Astrocyte (in vitro differentiated cells and primary cell): Measurements from ENCODE around the gene PNKP. TPM values are rescaled to one million over a fixed set of nuclear protein-coding genes. Genes with fewer than 3 reads are reported as not detected.

Source experiments
- DNase-seq: peaks from one replicate; pipeline ENCODE4 v3.0.0-alpha.2; 2010; ENCODE audit warnings: low read depth
- FAIRE-seq: peaks from 2 replicates; lab custom pipeline; 2011; peaks lifted over from hg19 to GRCh38; lab: Jason Lieb, UNC
- H2AFZ ChIP-seq: 2 replicates; pipeline ENCODE4 v1.6.0; 2012; ENCODE audit warnings: low read depth, low read length, inconsistent platforms
- H3K27ac ChIP-seq: 2 replicates; pipeline ENCODE4 v1.5.1; 2011; ENCODE audit warnings: low read depth, low read length, inconsistent platforms
- H3K27me3 ChIP-seq: 2 replicates; pipeline ENCODE4 v1.6.0; 2011; ENCODE audit warnings: low read length, inconsistent platforms; ENCODE audit not compliant: insufficient read depth
- H3K36me3 ChIP-seq: 2 replicates; pipeline ENCODE4 v1.5.1; 2011; ENCODE audit warnings: low read length, inconsistent platforms; ENCODE audit not compliant: insufficient read depth
- H3K4me1 ChIP-seq: 2 replicates; pipeline ENCODE4 v1.5.1; 2011; ENCODE audit warnings: low read length, inconsistent platforms; ENCODE audit not compliant: insufficient read depth
- H3K4me2 ChIP-seq: 2 replicates; pipeline ENCODE4 v1.6.0; 2012; ENCODE audit warnings: low read length, inconsistent platforms
- H3K4me3 ChIP-seq: 2 replicates; pipeline ENCODE4 v1.5.1; 2011; ENCODE audit warnings: low read depth, mild to moderate bottlenecking, low read length, inconsistent platforms; ENCODE audit not compliant: insufficient read depth
- H3K79me2 ChIP-seq: 2 replicates; pipeline ENCODE4 v1.6.0; 2012; ENCODE audit warnings: mild to moderate bottlenecking, low read length, inconsistent platforms; ENCODE audit not compliant: insufficient read depth
- H3K9ac ChIP-seq: 2 replicates; pipeline ENCODE4 v1.6.0; 2012; ENCODE audit warnings: mild to moderate bottlenecking, low read length, inconsistent platforms
- H3K9me3 ChIP-seq: 2 replicates; pipeline ENCODE4 v1.5.1; 2012; ENCODE audit warnings: low read depth, mild to moderate bottlenecking, low read length, inconsistent platforms; ENCODE audit not compliant: insufficient read depth
- H4K20me1 ChIP-seq: 2 replicates; pipeline ENCODE4 v1.6.0; 2012; ENCODE audit warnings: low read length, inconsistent platforms; ENCODE audit not compliant: insufficient read depth
- H3K27ac Mint-ChIP-seq: one replicate; pipeline ENCODE4 v1.8.0; 2021; ENCODE audit warnings: mild to moderate bottlenecking, mixed read lengths; ENCODE audit not compliant: unreplicated experiment
- H3K27me3 Mint-ChIP-seq: one replicate; pipeline ENCODE4 v1.8.0; 2021; ENCODE audit warnings: low read depth, mixed read lengths; ENCODE audit not compliant: unreplicated experiment
- H3K36me3 Mint-ChIP-seq: one replicate; pipeline ENCODE4 v1.8.0; 2021; ENCODE audit warnings: low read depth, mixed read lengths; ENCODE audit not compliant: unreplicated experiment
- H3K4me1 Mint-ChIP-seq: one replicate; pipeline ENCODE4 v1.8.0; 2021; ENCODE audit warnings: low read depth, mixed read lengths; ENCODE audit not compliant: unreplicated experiment
- H3K4me3 Mint-ChIP-seq: one replicate; pipeline ENCODE4 v1.8.0; 2021; ENCODE audit warnings: mild to moderate bottlenecking, moderate library complexity, mixed read lengths; ENCODE audit not compliant: unreplicated experiment
- H3K9me3 Mint-ChIP-seq: one replicate; pipeline ENCODE4 v1.8.0; 2021; ENCODE audit warnings: mild to moderate bottlenecking, mixed read lengths; ENCODE audit not compliant: unreplicated experiment
- EZH2 ChIP-seq: IDR thresholded peaks from 2 replicates; pipeline ENCODE4 v1.6.1; 2012; ENCODE audit warnings: mild to moderate bottlenecking, low read length, inconsistent platforms; ENCODE audit not compliant: insufficient read depth
- total RNA-seq: library from RNA; stranded (reverse); gene quantifications from 2 replicates; pipeline ENCODE4 v1.2.1, GENCODE V29; 2021
- TF ChIP-seq, protein P1 (sequence below): IDR thresholded peaks from 2 replicates; pipeline ENCODE4 v1.5.1; 2011; ENCODE audit warnings: low read depth, mild to moderate bottlenecking, inconsistent platforms, low read length, moderate library complexity; ENCODE audit not compliant: insufficient read depth

The PNKP gene
- total RNA-seq, 1 donor from 2014 or later, result 54.8 TPM

DNA sequence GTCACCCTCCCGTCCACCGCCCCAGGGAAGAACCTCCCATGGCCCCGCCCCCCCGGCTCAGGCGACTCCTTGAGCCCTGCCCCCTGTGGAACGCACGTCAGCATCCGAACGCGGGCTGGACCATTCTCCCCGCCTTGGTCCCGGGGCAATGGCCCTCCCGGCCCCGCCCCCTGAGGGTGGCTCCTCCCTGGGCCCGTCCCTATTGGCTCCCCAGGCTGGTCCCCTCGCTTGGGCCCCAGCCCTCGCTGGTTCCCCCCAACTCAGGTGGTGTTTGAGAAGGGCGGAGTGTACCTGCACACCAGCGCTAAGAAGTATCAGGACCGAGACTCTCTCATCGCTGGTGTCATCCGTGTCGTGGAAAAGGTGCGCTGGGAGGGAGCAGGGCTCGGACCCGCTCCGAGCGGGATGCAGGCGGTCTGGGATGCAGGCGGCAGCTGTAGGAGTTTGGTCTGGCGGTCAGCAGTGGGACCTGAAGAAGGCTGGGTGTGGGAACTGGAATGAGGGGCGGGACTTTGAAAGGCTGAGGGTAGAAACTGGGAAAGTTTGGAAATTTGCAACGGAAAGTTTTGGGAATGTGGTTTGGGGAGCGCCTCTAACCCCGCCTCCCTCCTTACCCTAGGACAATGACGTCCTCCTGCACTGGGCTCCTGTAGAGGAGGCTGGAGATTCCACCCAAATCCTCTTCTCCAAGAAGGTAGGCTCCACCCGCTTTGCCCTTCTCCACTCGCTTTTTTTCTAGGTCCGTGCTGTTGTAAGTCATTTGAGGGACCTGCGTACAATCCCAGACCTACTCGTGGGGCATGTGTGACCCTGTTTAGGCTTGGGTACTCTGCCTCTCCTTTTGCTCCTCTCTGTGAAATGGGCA lies 10.7 kb upstream of the PNKP start:
- Mint-ChIP-seq H3K4me3 (no peak overlapping the region), H3K4me1 (peaks cover 3% of the 10 kb centered on the region), H3K27ac (no peak overlapping the region), H3K36me3 (peaks cover 16% of the 10 kb centered on the region), H3K27me3 (no peaks in the 10 kb centered on the region), H3K9me3 (no peaks in the 10 kb centered on the region)
- H3K9ac ChIP-seq, result peak overlapping the region; percentile 99
- peaks cover 5% of the 10 kb centered on the region for H3K36me3 ChIP-seq
- H3K27ac ChIP-seq, result peak overlapping the region; percentile 100
- no peaks in the 10 kb centered on the region for H3K27me3 ChIP-seq
- DNase-seq (peak; percentile 91), FAIRE-seq (no peak)
- peaks cover 41% of the 10 kb centered on the region for H3K79me2 ChIP-seq
- peaks cover 5% of the 10 kb centered on the region for H4K20me1 ChIP-seq
- peak overlapping the region; percentile 84 for H2AFZ ChIP-seq
- no peak for TF ChIP-seq EZH2
- TF ChIP-seq, protein P1, sequence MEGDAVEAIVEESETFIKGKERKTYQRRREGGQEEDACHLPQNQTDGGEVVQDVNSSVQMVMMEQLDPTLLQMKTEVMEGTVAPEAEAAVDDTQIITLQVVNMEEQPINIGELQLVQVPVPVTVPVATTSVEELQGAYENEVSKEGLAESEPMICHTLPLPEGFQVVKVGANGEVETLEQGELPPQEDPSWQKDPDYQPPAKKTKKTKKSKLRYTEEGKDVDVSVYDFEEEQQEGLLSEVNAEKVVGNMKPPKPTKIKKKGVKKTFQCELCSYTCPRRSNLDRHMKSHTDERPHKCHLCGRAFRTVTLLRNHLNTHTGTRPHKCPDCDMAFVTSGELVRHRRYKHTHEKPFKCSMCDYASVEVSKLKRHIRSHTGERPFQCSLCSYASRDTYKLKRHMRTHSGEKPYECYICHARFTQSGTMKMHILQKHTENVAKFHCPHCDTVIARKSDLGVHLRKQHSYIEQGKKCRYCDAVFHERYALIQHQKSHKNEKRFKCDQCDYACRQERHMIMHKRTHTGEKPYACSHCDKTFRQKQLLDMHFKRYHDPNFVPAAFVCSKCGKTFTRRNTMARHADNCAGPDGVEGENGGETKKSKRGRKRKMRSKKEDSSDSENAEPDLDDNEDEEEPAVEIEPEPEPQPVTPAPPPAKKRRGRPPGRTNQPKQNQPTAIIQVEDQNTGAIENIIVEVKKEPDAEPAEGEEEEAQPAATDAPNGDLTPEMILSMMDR, result no peak
- H3K4me3 ChIP-seq, result peak overlapping the region; percentile 88
- peaks cover 6% of the 10 kb centered on the region for H3K9me3 ChIP-seq
- H3K4me2 ChIP-seq, result peak overlapping the region; percentile 93
- H3K4me1 ChIP-seq, result peaks cover 20% of the 10 kb centered on the region

DNA sequence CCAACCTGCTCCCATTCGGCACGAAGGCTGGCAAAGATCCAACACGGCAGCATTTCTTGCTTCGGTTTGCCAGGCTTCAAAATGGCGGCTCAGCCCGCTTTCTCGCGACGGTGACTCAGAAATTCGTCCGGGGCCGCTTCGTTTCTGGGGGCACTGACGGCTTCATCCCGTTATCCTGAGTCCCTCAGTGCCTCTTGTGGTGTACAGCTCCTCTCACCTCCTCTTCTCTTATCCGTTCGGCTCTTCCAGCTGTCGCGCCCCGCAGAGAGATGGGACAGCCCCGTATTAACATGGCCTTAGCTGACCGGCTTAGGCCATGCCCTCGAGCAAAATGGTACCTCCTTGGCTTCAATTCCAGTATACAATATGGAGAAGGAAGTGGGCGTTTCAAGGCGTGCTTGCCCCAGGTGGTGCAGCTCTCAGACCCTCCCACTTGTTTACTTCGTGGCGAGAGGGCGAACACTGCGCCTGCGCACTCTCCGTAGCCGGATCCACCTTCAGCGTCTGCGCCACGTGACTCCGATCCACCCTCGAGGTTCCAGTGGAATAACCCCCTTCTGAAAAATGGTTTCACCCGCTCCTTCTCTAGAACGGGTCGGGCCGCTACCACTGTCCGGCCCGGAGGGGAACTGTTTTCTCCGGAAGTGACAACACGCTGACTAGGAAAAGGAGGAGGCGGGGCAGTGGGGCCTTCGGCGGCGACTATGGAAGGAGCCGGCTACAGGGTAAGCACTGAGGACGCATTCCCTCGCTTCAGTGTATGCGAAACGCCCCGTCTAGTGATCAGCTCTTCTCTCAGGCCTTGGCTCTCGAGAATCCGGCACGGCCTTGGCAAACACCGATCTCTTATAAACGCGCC lies 9.9 kb upstream of the PNKP start, which contains the start of the genes AKT1S1 and TBC1D17:
Gene AKT1S1, minus strand, starts transcription at position 336 of the 859 bp plus-strand sequence. CDS start 4,060 bp downstream, outside the sequence.
Gene TBC1D17, plus strand, starts transcription at position 683 of the 859 bp plus-strand sequence. Its CDS starts 22 bp downstream, at position 705.
- H3K27me3 ChIP-seq, result no peaks in the 10 kb centered on the region
- H3K9ac ChIP-seq, result peak within 1 kb of the TSS; percentile 99
- no peaks in the 10 kb centered on the region for H3K9me3 ChIP-seq
- no peak within 1 kb of the TSS for H3K4me3 Mint-ChIP-seq
- TF ChIP-seq, protein P1, result no peak
- no peak for TF ChIP-seq EZH2
- peak within 1 kb of the TSS; percentile 88 for H3K4me3 ChIP-seq
- peak within 1 kb of the TSS; percentile 95 for H2AFZ ChIP-seq
- peak within 1 kb of the TSS; percentile 100 for H3K27ac ChIP-seq
- H3K79me2 ChIP-seq, result peaks cover 45% of the 10 kb centered on the region
- peak; percentile 97 for FAIRE-seq
- peak; percentile 100 for DNase-seq
- peaks cover 5% of the 10 kb centered on the region for H4K20me1 ChIP-seq
- peaks cover 20% of the 10 kb centered on the region for H3K4me1 ChIP-seq
- peak within 1 kb of the TSS; percentile 93 for H3K4me2 ChIP-seq
- H3K27ac Mint-ChIP-seq, result no peak within 1 kb of the TSS
- H3K27me3 Mint-ChIP-seq, result no peaks in the 10 kb centered on the region
- H3K9me3 Mint-ChIP-seq, result no peaks in the 10 kb centered on the region
- H3K36me3 Mint-ChIP-seq, result peaks cover 14% of the 10 kb centered on the region
- peaks cover 3% of the 10 kb centered on the region for H3K4me1 Mint-ChIP-seq
- no peaks in the 10 kb centered on the region for H3K36me3 ChIP-seq
